ENCODE data around the gene ENOX1.

Gene ENOX1

DNA sequence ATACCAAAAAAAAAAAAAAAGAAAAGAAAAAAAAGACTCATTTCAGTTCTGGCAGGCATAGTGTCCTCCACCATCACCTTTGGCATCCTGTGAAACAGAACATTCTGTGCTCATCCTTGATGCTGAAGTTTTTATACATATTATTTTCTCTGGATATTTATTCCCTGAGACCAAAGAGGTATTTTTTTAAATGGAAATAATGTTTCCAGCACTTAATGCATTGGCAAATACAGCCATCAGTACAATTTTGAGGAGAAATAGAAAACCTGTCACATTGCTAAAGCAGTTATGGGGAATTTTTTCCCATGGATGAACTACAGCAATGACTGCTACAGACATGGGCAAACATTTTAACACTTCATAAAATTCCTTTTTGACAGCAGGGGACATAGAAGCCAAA, 451.0 kb downstream of the ENOX1 start:
- no peak for DNase-seq

DNA sequence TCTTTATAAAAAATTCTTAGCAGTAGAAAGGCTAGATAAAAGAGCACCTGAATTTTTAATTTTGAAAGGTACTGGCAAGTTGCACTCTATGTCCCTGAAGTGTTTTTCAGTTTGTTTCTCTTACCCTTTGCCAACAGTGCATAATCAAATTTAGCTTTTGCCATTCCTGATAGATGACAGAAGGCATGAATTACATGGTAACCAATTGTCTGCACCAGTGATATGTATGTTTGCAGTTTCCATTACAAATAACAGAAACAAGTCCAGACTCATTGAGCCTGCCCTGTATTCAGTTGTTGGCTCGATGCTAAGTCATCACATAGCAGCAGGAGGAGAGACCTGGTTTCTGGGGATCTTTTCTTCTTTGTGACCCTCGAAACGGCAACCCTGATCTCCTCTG, 453.6 kb downstream of the ENOX1 start:
- no peak for DNase-seq

DNA sequence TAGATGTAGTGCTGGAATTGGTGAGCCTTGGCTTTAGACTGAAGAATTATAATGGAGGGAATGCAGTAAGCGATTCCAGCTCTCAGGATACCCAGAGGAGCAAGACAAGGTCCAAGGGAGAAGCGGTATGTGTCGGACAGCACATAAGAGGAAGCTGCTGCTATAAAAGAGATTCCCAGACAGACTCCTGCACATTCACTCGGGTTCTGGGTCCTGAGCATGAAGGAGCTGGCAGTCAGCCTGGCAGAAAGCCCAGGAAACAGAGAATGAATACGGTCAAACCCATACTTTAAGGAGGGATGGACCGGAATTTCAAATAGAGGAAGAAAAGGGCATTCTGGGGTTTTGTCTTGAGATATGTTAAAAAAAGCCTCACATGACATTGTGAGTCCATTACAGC, 455.1 kb downstream of the ENOX1 start:
- no peak for DNase-seq

DNA sequence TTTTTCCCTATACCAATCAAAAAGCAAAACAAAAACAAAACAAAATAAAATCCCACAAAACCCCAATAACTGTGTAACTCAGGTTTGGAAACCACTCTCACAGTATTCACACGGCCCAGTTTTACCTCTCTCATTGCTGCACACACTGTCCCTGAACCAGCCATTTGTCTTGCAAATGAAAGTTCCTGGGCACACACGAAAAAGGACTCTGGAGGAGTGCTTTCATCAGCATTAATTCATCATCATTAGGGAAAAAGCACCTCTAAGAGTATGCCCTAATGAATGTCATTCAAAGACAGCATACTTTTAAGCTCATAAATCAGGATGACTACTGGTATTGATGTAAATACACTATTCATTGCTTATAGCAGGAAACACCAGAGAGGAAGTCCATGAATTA, 457.1 kb downstream of the ENOX1 start:
- DNase-seq = no peak

DNA sequence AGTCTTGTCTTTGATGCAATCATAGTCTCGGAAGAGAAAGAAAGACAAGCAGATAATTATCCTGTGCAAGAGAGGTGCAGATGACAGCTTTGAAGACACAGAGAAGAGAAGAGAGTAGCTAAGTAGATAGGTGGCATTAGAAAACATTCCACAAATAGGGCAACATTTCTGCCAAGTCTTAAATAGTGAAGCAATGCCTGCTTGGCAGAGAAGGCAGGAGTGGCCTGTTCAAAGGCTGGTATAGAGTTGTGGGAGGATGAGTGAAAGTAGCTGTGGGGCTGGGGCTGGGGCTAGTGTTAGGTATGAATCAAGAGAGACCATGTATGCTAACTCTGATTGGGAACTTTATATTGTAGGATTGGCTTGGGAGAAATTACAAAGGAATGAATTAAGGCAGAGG, 457.9 kb downstream of the ENOX1 start:
- DNase-seq = no peak

DNA sequence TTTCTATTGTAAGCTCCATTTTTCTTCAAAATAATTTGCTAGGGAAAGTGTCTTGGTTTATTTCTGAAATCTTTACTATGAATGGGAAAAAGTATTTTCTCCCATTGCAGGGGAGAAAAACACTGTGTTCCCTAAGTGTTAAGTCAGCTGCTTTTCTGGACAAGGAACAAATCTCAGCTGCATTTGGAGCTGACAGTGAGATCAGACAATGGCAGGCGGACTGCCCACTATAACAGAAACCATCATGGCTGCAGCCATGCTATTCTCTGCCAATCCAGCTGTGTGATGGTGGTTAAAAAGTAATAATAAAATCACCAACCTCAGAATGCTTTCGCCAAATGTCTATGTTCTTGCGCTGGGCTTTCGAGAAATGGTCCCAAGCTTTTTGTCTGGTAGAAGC, 460.7 kb downstream of the ENOX1 start:
- DNase-seq = no peak

DNA sequence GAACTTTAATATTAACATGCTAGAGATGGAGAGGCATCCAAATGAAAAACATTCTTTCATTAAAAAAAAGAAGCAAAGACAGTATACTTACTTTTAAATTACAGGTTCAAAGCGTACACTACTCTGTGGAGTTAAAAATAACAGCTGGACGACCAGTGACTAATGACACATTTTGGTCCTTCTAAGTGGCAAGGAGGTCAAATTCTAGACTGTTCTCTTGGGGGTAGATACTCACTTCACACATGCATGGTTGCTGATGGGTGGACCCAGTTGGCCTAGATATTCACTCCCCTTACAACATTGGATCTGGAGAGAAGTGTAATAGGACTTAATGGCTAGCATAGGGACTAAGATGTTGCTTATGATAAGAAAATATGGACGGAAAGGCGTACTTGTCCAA, 461.1 kb downstream of the ENOX1 start:
- no peak for DNase-seq

DNA sequence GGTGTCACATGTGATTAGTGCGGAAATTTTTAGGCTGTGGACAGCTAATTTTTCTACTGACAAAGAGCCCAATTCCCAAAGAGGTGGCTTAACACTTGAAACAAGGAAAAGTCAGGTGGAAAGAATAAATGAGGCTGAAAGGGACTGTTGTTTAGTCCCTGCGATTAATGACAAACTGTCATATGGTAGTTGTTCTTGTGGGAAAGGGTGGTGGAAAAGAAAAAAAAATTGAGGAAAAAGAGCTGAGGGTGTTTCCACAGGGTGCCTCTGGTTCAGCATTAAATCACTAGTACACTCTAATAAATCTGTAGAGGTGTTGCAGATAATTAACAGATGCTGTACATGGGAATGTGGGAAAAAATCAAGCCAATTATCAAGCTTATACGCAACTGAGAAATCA, 462.6 kb downstream of the ENOX1 start:
- DNase-seq = no peak

DNA sequence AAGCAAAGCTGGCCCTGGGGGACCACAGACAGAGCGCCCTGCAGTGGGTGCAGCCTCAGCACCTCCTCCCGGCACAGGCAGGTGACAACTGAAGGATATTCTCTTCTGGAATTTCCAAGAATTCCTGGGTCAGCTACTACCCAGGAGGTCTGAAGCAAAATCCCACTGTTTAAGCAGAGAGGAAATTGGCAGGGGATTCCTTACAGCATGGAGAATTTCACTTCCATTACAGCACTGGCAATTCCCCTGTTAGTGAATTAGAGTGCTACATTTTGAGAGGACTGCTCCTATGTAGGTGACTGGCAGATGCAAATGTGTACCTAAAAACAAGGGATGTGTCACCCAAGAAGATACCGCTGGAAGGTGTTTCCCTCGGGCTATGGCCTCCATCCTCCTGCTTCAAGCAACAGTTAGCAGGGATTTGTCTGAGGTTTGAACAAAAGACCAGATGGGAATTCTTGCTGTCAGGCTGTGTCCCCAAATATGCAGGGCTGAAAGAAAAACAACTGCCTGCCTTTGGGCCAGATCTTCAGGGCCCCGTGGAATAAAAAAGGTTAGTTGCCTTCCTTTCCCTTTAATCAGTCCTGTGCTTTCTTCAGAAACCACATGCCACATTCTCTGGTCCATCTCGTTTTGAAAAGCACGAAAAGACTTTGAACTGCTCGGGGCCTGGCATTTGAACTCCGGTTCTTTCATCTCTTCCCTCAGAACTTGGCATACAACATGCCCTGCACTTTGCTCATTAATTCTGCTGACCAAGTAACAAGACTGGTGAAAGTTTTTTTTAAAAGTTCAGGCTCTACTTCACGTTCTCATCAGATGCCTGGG, 466.9 kb downstream of the ENOX1 start:
- no peak for DNase-seq

DNA sequence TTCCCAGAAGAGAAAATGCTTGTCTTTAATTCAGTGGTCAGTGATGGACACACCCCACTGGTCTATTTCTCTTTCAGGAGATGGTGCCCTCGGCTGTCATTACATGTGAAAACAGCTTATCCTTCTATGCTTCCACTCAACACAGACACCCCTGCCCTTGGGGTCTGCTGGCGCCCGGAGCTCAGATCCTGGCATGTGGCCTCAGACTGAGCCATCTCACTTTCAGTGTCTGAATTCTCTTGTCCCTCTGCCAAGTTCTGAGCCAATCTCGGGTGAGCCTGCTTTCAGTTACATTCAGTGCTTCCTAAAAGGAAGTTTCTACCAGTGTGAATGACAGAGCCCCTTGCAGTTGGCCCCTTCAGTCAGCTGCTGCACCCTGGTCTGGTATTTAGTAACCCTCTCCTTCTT, 469.8 kb downstream of the ENOX1 start:
- DNase-seq = peak; percentile 78

DNA sequence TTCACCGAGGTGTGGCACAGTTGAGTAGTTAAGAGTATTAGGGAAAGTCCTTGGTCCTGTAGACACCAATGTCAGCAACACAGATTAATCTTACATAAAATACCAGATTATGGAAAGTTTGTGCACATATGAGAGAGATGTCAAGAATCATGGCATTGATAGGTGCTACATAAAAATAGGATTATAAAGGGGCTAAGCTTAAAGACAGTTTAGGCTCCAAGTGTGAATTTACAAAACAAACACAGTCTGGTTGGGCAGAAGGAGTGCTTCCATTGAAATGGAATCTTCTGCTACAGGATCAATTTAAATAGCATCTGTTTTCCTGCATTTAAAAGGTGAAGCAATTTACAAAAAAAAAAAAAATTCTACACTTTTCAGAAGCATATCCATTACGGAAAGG, 470.5 kb downstream of the ENOX1 start:
- DNase-seq = no peak

DNA sequence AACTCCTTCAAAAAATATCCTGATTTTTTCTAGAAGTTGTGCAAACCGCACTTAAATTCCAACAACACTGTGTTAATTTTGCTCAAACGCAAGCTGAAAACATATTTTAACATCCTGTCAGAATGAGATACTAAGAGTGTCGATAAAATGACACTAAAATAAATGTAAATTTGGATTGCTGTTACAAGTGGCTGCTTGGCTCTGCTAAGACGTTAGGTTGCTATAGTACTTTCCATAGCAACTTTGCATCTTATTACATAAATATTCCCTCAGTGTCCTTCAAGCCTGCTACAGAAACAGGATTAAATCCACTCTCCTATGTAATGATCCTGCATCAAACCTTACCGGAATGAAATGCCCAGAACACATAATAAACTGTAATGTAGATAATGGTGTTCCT, 471.2 kb downstream of the ENOX1 start:
- DNase-seq = no peak

DNA sequence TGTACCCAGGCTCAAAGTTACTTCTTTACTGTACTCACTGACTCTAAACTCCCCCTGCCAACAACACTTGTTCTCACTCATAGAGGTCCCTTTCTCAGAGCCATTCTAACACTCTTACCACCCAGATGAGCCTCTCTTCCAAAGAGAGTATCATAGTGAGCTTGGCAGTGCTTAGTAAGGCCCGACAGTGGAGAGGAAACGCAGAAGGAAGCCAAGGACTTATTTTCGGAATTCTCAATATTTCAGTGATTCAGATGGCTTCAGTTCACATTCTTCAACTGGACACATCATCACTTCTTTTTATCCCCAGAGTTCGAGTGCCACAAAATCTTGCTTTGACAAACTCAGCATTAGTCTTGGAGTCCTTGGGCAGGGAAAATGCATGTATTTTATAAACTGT, 477.5 kb downstream of the ENOX1 start:
- DNase-seq = no peak

DNA sequence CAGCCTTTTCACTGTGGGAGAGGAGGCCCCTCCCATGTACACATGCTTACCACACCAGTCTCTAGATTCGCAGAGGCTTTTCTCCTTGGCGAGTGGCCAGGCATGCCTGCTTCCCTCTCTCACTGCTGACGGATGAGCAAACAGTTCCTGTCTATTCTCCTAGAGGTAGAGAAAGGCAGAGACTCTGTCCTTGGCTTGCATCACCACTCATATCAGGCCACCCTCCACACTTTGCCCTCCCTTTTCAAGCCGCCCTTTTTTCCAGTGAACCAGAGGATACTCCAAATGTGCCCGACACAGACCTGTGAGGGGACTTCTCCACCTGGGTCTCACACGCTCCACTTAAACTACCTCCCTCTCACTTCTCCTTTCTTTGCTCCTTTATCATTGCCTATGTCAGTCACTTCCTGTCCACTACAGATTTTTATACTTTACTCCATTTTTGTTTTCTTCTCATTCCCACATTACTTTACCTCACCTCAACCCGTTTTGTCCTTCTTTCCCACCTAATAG, 478.8 kb downstream of the ENOX1 start:
- peak; percentile 78 for DNase-seq

DNA sequence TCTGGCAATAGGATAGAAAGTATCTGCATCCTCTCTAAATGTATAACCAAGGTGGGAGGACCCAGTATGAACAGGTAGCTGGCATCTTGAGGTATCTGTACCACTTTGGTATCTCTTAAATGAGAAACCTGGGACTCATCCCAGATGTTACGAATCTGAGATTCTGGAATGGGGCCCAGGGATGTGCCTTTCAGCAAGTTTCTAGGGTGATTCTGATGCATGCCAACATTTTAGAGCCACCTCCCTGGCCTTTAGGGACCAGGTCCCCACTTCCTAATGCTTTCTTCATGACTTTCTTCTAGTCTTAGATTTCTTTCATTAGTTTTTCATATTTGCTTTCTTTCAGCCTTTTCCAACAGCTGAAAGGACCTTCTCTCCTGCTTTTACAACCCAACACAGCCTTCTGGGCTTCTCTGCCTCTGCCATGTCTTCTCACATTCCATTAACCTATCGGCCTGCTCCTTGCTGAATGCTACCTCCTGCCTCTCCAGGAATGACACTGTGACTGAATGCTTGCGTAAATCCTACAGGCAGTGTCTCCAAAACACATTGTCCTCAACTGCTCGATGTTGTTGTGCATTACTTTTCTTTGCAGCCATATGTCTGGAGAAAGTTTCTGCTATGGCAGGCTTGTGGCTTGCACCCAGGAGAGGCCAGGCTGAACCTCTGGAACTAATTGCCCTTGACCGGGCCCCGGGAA, 479.4 kb downstream of the ENOX1 start:
- no peak for DNase-seq

DNA sequence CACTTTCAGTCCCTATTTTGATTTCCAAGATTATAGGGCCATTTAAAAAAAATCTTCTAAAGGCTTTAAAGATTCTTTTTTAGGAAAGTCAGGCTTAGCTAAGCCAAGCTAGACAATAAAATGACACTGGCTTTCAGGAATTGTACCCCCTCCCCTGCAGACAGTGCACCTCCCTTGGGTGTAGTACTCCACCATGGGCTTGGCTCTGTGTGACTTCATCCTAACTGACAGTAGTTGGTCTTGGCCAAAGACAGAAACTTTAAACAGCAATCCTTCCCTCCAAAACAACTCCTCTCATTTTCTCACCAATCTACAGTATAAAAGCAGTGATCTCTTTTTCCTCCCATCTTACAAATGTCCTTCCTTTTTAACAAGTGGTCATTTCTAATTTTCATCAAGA, 480.4 kb downstream of the ENOX1 start:
- DNase-seq = no peak

DNA sequence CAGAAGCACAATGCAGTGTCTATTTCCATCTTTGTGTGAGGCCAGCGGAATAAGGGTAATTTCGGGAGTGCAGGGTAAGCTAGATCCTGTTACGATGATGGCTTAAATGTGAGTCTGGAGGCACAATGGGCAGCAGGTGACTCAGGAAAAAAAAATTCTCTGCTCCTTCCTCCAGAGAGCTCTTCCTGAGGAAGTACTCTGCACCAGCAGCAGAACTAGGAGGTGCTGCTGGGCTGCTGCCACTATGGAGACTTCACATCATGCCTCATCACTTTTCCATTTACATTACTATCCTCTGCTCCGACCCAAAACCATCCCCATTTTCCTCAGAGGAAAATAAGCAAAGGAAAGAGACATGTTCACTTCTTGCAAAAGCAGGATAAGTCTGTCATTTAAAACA, 481.4 kb downstream of the ENOX1 start:
- DNase-seq = no peak

DNA sequence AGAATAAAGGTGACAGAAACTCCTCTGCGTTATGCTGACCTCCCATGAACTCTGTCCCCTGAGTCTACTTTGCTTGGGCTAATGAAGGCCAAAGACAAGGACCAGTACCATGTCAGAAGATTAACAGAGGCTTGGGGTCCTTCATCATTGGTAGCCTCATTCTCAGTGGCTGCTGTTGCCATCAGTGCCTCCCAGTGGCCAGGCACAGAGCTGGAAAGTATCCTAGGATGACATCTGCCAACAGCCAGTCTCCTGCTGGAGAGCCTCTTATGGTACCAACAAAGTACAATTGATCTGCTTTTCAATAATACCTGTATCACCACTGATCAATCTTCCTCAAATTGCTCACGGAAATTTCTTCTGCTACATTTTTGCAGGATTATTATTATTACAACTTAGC, 481.8 kb downstream of the ENOX1 start:
- no peak for DNase-seq

DNA sequence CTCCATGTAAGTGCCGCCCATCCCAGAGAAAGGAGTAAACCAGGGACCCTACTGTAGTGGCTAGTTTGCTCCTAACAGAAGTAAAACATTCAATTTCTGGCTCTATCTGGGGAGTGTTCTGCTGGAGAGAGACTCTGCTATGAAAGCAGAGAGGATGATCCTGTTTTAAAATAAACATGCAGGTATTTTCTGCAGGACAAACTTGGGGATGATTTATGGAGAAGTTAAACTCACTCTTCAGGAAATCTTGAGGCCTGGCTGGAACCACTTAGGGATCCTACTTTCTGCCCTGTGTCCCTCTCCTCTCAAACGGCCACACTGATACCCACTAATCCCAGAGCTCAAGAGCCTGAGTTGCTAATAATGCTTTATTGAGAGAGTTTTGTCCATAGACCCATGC, 482.3 kb downstream of the ENOX1 start:
- DNase-seq = no peak

DNA sequence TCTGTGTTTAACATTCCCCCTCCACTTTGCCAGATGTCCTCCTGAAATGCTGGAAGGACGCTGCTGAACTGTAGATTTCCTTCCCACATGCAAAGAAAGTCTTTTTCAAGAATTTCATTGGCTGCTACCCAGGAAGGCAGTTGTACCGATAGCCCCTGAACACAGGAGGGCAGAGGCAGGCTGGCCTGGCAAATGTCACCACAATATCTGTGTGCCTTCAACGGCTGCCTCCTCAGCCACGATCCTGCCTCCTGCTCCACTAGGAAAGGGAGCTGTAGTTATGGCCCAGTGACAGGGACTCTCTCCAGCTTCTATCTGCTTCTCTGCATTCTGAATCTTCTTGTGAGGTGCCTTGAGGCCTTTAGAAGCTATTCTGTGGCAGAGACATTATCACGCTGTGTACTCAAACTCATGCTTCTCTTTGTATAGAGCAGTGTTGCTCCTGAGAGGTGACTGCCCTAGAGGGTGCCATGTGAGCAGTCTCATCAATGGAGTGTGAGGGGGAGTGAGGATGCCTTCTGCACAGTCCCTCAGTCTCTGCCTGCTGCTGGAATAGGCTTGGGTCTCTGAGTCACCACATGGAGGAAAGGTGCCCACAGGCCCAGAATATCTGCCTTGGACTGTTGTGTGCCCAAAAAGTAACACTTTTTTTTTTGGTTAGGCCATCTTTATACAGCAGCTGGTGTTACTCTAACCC, 483.6 kb downstream of the ENOX1 start:
- peak; percentile 34 for DNase-seq

DNA sequence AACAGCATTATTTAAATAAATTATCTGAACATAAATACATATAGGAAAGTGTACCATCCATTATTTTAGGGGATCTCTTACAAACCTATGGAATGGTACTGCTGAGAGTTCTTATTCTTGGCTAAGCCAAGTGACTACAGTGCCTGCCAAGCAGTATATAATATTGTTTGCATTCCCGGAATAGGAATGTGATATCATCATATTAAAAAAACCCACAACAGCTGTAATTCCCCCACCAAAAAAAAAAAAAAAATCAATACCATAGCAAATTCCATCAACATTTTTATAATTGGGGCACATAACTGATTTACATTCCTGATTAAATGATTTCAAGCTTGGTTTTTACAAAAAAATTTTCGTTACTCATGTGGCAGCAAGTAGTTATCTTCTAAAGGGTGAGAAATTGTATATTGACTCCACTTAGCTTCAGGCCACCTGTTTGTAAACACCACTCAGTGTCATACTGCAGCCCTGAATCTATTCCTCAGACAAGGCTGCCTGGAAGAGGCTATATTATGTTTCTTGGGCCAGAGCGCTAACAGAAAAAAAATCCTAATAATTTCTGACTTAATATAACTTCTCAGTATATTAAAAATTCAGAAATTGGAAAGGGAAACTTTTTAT, 485.3 kb downstream of the ENOX1 start:
- DNase-seq = no peak

DNA sequence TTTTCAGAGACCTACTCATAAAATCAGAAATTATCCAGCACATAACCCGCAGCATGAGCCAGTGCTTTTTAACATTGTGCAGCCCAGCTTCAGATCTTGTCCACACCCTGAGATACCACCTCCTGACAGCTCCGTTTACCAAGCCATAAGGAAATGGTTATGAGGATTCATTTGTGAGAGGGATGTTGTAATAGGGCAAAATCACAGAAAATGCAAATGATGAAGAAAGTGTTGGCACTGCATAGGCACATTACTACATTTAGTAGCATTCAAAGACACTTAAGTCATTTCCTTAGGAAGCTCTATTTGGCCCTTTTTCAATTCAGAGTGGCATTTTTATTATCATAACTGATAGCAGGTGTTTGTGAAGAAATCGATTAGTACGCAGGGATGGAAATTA, 485.9 kb downstream of the ENOX1 start:
- DNase-seq = no peak

DNA sequence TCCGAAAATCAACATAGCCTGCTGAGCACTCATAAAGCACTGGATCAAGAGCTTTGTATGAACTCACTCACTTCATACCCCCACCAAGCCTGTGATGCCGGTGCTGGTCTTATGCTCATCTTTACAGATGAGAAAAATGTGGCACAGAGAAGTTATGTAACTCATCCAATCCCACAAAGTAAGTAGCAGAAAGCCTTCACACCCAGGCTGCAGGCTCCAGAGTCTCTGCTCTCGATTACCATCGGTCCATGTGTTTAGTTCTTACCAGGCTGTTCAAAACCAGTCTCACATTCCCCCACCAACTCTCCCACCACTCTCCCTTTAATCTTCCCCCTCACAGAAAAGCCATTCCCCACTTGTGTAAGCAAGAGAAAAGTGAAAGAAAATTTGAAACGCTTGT, 487.4 kb downstream of the ENOX1 start:
- DNase-seq = no peak

Data from suppressor macrophage treated with lipopolysaccharide for 4 hours (primary cell).